ENCODE data around the gene NUDT5.

NUDT5 gene

GRCh38 chr10:12195281-12195602 lies 449 bp downstream of the NUDT5 start:
- Histone ChIP-seq H3K4me1 (peaks cover 53 to 72% (median 65%) of the 10 kb centered on the region in 10 experiments), H3K9ac (peak overlapping the region; percentile 87 to 97 (median 92)), H3K4me3 (peak overlapping the region; percentile 84 to 99 (median 88)), H3K4me2 (peak overlapping the region; percentile 79 to 95 (median 88)), H3K9me3 (replicated peaks in 1 of 11) (no peaks in the 10 kb centered on the region), H3K27me3 (no peaks in the 10 kb centered on the region), H4K20me1 (peaks cover 9 to 61% (median 30%) of the 10 kb centered on the region in 11 experiments; a peak in 20 of 22 replicates), H3K27ac (peak overlapping the region; percentile 93 to 98 (median 96)), H3K36me3 (peaks cover 17 to 50% (median 33%) of the 10 kb centered on the region in 11 experiments; a peak in 21 of 22 replicates)
- peak in 2 of 11 experiments; percentile 1 to 7; a peak in 1 of 22 replicates for TF ChIP-seq Cebpa-rat (IDR thresholded peaks at IDR 0.05)

DNA sequence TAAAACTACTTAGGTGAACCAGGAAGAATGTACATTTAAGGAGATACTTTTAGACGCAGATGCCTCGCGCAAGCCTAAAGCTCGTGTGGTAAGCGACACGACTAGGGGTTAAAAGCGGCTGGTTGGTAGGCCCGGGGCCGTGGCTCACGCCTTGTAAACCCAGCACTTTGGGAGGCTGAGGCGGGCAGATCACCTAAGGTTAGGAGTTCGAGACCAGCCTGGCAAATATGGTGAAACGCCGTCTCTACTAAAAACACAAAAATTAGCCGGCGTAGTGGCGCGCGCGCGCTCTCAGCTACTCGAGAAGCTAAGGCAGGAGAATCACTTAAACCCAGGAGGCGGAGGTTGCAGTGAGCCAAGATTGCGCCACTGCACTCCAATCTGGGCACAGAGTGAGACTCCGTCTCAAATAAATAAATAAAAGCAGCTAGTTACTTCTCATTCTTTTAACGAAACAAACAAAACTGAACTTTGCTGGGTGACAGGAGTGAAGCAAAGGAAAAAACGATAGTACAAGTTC lies 879 bp downstream of the NUDT5 start:
- H3K27ac ChIP-seq = peak overlapping the region; percentile 93 to 98 (median 96)
- peaks cover 12 to 50% (median 29%) of the 10 kb centered on the region in 11 experiments; a peak in 21 of 22 replicates for H3K36me3 ChIP-seq
- peak overlapping the region; percentile 79 to 95 (median 88) for H3K4me2 ChIP-seq

GRCh38 chr10:12193193-12193592 lies 2.5 kb downstream of the NUDT5 start:
- Histone ChIP-seq H3K27me3 (no peaks in the 10 kb centered on the region), H3K27ac (peak overlapping the region in 10 of 11 experiments; percentile 93 to 98 (median 96); a peak in 20 of 22 replicates), H3K9me3 (replicated peaks in 1 of 11) (no peaks in the 10 kb centered on the region), H3K4me2 (peak overlapping the region; percentile 79 to 95 (median 88); a peak in 20 of 22 replicates), H3K36me3 (peaks cover 0 to 50% (median 25%) of the 10 kb centered on the region in 11 experiments; a peak in 17 of 22 replicates), H4K20me1 (peaks cover 2 to 41% (median 10%) of the 10 kb centered on the region in 11 experiments; a peak in 19 of 22 replicates), H3K4me1 (peaks cover 46 to 76% (median 72%) of the 10 kb centered on the region in 10 experiments), H3K9ac (peak overlapping the region in 9 of 11 experiments; percentile 19 to 95 (median 87); a peak in 13 of 22 replicates), H3K4me3 (peak overlapping the region in 7 of 10 experiments; percentile 84 to 98 (median 88); a peak in 9 of 20 replicates)
- peak in 4 of 11 experiments; percentile 22 to 71 (median 68); a peak in 7 of 22 replicates for TF ChIP-seq Cebpa-rat (IDR thresholded peaks at IDR 0.05)

More for the DNA sequence above, 879 bp downstream of the NUDT5 start:
- no peaks in the 10 kb centered on the region for H3K9me3 ChIP-seq (replicated peaks in 1 of 11)
- H3K9ac ChIP-seq = peak overlapping the region; percentile 87 to 97 (median 92)
- peaks cover 53 to 76% (median 68%) of the 10 kb centered on the region in 10 experiments for H3K4me1 ChIP-seq
- peak in 9 of 11 experiments; percentile 30 to 73 (median 49); a peak in 9 of 22 replicates for TF ChIP-seq Cebpa-rat (IDR thresholded peaks at IDR 0.05)
- H3K27me3 ChIP-seq = no peaks in the 10 kb centered on the region
- H3K4me3 ChIP-seq = peak overlapping the region; percentile 84 to 99 (median 88)
- H4K20me1 ChIP-seq = peaks cover 9 to 57% (median 26%) of the 10 kb centered on the region in 11 experiments; a peak in 20 of 22 replicates

DNA sequence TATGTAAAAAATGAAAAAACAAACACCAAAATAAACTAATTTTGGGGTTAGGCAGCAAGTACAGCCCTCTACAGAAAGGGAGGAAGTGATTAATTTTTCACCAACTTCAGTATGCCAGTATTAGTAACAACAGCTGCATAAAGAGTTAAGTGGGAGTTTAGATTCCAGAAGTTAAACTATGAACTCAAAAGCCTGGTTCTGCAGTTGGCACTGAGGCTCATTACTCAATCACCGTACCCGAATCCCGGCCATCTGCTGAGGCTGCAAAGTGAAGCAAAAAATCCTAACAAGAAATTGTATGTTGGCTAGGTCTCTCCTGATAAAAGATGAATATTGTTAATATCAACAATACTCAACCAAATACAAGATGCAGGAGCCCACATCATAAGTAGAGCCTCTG lies 4.0 kb downstream of the NUDT5 start:
- Histone ChIP-seq H3K27me3 (no peaks in the 10 kb centered on the region), H3K27ac (peak overlapping the region; percentile 60 to 98 (median 96); a peak in 21 of 22 replicates)

GRCh38 chr10:12189426-12189825 lies 6.3 kb downstream of the NUDT5 start:
- H3K9ac ChIP-seq = no peak overlapping the region; a peak in 2 of 22 replicates
- H3K4me1 ChIP-seq = peaks cover 39 to 90% (median 82%) of the 10 kb centered on the region in 10 experiments
- H3K27ac ChIP-seq = peak overlapping the region in 5 of 11 experiments; percentile 2 to 96 (median 11); a peak in 6 of 22 replicates
- no peaks in the 10 kb centered on the region for H3K9me3 ChIP-seq (replicated peaks in 1 of 11)
- TF ChIP-seq Cebpa-rat (IDR thresholded peaks at IDR 0.05) = no peak
- H3K4me2 ChIP-seq = peak overlapping the region in 6 of 11 experiments; percentile 5 to 81 (median 24); a peak in 4 of 22 replicates
- H3K36me3 ChIP-seq = peaks cover 25 to 84% (median 60%) of the 10 kb centered on the region in 11 experiments
- H3K4me3 ChIP-seq = no peak overlapping the region
- H3K27me3 ChIP-seq = no peaks in the 10 kb centered on the region
- H4K20me1 ChIP-seq = peaks cover 0 to 34% (median 0%) of the 10 kb centered on the region in 11 experiments; a peak in 8 of 22 replicates

More for the DNA sequence above, 4.0 kb downstream of the NUDT5 start:
- peak in 1 of 11 experiments; percentile 7; a peak in 1 of 22 replicates for TF ChIP-seq Cebpa-rat (IDR thresholded peaks at IDR 0.05)
- Histone ChIP-seq H3K9ac (peak overlapping the region; percentile 43 to 95 (median 73); a peak in 20 of 22 replicates), H3K36me3 (peaks cover 4 to 61% (median 38%) of the 10 kb centered on the region in 11 experiments; a peak in 19 of 22 replicates), H3K4me1 (peaks cover 37 to 80% (median 76%) of the 10 kb centered on the region in 10 experiments), H3K4me2 (peak overlapping the region; percentile 50 to 95 (median 88)), H3K4me3 (peak overlapping the region in 6 of 10 experiments; percentile 1 to 45 (median 29); a peak in 9 of 20 replicates), H3K9me3 (replicated peaks in 1 of 11) (no peaks in the 10 kb centered on the region), H4K20me1 (peaks cover 0 to 34% (median 0%) of the 10 kb centered on the region in 11 experiments; a peak in 9 of 22 replicates)

DNA sequence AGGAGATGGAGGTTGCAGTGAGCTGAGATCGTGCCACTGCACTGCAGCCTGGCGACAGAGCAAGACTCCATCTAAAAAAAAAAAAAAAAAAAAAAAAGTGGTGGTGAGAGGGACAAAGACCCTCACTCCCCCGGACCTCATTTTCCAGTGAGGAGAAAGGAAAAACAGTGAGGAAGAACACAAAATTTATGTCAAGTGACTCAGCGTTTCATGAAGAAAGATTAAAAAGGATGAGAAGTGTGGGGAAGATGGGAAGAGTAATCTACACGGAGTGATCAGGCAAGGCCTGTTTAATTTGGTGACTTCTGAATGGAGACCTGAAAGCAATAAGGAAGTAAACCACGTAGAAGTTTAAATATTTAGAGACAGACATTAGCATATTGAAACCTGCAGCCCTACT lies 7.0 kb downstream of the NUDT5 start:
- no peaks in the 10 kb centered on the region for H3K9me3 ChIP-seq (replicated peaks in 1 of 11)
- no peak for TF ChIP-seq Cebpa-rat (IDR thresholded peaks at IDR 0.05)
- H3K36me3 ChIP-seq = peaks cover 29 to 88% (median 66%) of the 10 kb centered on the region in 11 experiments

GRCh38 chr10:12187321-12187905 lies 8.3 kb downstream of the NUDT5 start:
- Histone ChIP-seq H3K9ac (peak overlapping the region in 1 of 11 experiments; percentile 51; a peak in 3 of 22 replicates), H3K9me3 (replicated peaks in 1 of 11) (no peaks in the 10 kb centered on the region), H3K27ac (peak overlapping the region; percentile 10 to 74 (median 39); a peak in 11 of 22 replicates), H3K4me3 (no peak overlapping the region), H4K20me1 (peaks cover 0 to 20% (median 0%) of the 10 kb centered on the region in 11 experiments; a peak in 6 of 22 replicates), H3K4me2 (peak overlapping the region in 8 of 11 experiments; percentile 35 to 84 (median 64); a peak in 14 of 22 replicates), H3K27me3 (no peaks in the 10 kb centered on the region), H3K36me3 (peaks cover 33 to 88% (median 67%) of the 10 kb centered on the region in 11 experiments), H3K4me1 (peaks cover 34 to 87% (median 72%) of the 10 kb centered on the region in 10 experiments)
- no peak for TF ChIP-seq Cebpa-rat (IDR thresholded peaks at IDR 0.05)

More for the DNA sequence above, 7.0 kb downstream of the NUDT5 start:
- Histone ChIP-seq H4K20me1 (peaks cover 0 to 29% (median 0%) of the 10 kb centered on the region in 11 experiments; a peak in 7 of 22 replicates), H3K9ac (no peak overlapping the region), H3K4me1 (peaks cover 31 to 87% (median 76%) of the 10 kb centered on the region in 10 experiments), H3K27ac (peak overlapping the region in 7 of 11 experiments; percentile 2 to 96 (median 13); a peak in 8 of 22 replicates), H3K4me3 (no peak overlapping the region), H3K27me3 (no peaks in the 10 kb centered on the region), H3K4me2 (peak overlapping the region in 6 of 11 experiments; percentile 5 to 84 (median 67); a peak in 7 of 22 replicates)

DNA sequence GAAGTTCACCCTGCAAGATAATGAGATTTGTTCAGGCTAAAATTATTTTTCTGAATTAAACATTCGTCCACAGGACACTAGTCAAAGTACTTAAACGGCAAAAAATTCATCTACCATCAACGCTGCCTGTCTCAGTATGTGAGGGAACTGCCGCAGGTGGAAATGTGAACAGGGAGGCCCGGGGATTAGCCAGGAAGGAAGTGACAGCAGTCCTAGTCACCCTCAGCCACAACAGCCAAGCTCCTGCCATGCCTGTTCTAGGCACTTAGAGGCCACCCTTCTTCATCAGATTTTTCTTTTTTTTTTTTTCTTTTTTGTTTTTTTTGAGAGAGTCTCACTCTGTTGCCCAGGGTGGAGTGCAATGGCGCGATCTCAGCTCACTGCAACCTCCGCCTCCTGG lies 9.4 kb downstream of the NUDT5 start:
- peaks cover 32 to 87% (median 72%) of the 10 kb centered on the region in 10 experiments for H3K4me1 ChIP-seq
- H3K27me3 ChIP-seq = no peaks in the 10 kb centered on the region
- H3K27ac ChIP-seq = peak overlapping the region in 8 of 11 experiments; percentile 10 to 50 (median 32); a peak in 12 of 22 replicates
- no peak overlapping the region; a peak in 1 of 20 replicates for H3K4me3 ChIP-seq
- H3K4me2 ChIP-seq = peak overlapping the region in 10 of 11 experiments; percentile 6 to 84 (median 60); a peak in 19 of 22 replicates
- TF ChIP-seq Cebpa-rat (IDR thresholded peaks at IDR 0.05) = no peak
- peak overlapping the region in 4 of 11 experiments; percentile 9 to 37 (median 16); a peak in 4 of 22 replicates for H3K9ac ChIP-seq
- peaks cover 33 to 95% (median 69%) of the 10 kb centered on the region in 11 experiments for H3K36me3 ChIP-seq
- H4K20me1 ChIP-seq = peaks cover 0 to 17% (median 0%) of the 10 kb centered on the region in 11 experiments; a peak in 5 of 22 replicates
- H3K9me3 ChIP-seq (replicated peaks in 1 of 11) = no peaks in the 10 kb centered on the region

Measured in BLaER1 treated with 17β-estradiol and CSF1 and Interleukin-3, amounts not matched to agents 10 nM and 100 nM (cell line).